ENCODE measurements around the gene SPATS2L.

The SPATS2L gene

GRCh38 chr2:200471928-200472645 is 165.6 kb downstream of the SPATS2L start:
- no peak for DNase-seq

- no peak for DNase-seq
Measured at GRCh38 chr2:200472853-200473464, 166.5 kb downstream of the SPATS2L start.

- no peak for DNase-seq
Measured at GRCh38 chr2:200475795-200476194, 169.3 kb downstream of the SPATS2L start.

DNA sequence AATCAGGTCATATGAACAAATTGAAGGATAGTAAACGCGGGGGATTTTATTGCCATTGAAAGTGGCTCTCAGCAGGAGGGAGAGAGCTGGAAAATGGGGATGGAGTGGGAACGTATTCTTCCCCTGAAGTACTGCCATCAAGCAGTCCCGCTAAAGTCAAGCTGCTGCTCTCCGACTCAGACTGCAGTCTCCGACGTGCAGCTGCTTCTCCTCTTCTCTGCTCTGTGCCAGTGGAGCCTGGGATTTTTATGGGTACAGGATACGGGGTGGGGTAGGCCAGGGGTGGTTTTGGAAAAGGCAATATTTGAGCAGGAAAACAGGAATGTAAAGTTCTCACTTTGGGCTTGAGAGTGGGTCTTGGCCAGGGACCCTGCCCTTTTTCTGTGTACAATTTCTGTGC is 170.3 kb downstream of the SPATS2L start:
- no peak for DNase-seq

DNA sequence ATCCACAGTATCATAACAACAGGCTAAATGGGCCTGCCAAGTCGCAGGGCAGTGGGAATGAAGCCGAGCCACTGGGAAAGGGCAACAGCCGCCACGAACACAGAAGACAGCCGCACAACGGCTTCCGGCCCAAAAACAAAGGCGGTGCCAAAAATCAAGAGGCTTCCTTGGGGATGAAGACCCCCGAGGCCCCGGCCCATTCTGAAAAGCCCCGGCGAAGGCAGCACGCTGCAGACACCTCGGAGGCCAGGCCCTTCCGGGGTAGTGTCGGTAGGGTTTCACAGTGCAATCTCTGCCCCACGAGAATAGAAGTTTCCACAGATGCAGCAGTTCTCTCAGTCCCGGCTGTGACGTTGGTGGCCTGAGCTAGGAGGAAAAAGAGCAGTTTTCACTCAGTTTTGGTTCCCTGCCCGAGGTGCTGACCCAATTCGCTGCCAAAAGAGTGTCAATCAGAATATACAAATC is 171.2 kb downstream of the SPATS2L start:
- DNase-seq, result no peak

DNA sequence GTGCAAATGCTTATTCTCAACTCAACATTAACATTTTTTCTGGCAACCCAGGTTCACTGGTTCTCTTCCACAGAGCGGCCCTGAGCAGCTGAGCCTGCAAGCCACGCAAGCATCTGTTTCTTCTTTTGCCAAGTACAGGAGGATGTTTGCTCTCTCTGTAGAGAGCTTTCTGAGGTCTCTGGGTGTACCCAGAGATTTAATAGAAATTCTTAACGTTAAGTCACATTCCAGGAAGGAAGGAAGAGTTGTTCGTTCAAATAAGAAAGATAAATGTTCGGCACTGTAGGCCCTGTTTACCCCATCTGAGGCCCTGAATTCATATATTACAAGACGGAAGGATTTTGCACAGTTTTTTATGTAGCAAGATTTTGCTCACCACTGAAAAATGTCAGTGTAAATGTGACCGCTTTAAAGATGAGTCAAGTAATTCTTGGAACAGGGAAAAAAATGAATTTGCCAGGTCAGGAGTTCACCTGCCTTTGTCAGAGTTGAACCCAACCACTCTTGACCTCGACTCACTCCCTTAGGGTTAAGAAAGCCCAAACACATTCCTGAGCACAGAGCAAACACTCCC is 173.3 kb downstream of the SPATS2L start:
- DNase-seq, result peak in 1 of 5 donors; percentile 38

DNA sequence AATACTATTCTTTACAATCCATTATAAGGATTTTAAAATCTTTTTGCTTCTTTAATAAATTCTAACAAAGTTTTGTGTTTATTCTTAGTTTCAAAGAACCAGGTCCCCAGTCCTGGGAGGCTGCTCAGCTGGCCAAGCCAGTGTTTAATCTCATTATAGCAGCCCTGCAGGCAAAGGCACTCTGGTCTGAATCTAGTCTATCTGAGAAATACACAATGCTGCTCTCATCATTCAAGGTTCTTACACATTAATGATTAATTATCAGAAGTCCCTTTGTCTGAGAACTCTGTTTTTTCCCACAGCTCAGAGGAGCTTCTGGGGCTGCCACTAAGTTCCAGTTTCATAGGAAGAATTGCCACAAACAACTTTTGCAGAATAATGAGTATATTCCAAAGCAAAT is 175.7 kb downstream of the SPATS2L start:
- no peak for DNase-seq

GRCh38 chr2:200483729-200484198 is 177.3 kb downstream of the SPATS2L start:
- DNase-seq, result peak in 1 of 5 donors; percentile 29

GRCh38 chr2:200484934-200485333 is 178.4 kb downstream of the SPATS2L start:
- DNase-seq, result no peak

DNA sequence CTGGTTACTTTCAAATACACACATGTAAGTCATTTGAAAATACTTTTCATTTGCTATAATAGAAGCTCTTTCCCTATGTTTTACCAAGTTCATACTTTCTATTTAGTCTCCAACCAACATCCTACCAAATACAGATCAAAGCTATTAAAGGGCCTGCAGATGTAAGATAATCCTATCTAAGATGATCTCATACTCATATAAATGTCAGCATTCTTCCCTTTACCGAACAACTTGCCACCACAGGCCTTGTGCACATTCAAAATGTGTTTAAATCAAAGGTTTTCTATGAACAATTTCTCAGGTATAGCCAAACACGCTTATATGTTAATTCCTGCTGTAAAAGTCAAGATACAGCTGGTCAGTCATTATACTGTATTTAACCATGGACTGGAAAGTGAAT is 180.0 kb downstream of the SPATS2L start:
- no peak for DNase-seq

DNA sequence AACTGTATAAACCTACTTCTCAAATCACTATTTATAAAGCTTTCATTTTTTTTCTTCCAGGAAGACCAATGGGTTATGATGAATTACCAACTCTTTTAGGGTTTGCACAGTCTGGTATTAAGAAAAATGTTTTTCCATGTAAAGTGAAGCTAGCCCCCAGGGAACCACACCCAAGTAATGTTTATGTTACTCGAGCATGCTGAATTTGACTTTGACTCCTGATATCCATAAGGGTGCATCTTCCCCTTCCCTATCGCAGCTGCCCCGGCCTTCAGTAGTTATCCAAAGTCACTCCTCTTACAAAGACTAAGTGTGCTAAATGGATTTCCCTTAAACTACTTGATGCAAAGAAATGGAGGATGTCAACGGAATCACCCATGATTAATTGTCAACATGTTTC is 181.7 kb downstream of the SPATS2L start:
- no peak for DNase-seq

DNA sequence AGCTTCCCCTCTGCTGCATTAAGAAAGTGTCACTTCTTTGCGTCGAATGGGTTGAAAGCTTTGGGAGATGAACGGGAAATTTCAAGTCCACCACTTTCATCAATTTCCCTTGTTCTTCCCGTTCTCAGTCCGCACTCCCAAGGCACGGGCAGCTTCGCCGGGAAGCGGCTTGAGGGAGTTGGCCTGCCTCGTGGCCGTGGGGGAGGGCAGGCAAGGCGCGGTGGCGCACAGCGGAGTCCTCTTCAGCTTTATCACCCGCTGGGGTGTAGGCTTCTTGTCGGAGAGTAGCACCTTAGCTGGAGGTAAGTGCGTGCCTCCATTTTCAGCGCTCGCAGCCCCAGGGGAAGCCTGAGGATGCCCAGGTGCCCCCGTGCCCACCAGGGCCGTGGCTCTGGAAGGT is 183.5 kb downstream of the SPATS2L start:
- DNase-seq, result no peak

- DNase-seq, result no peak
Measured at GRCh38 chr2:200492656-200493055, 186.2 kb downstream of the SPATS2L start.

GRCh38 chr2:200494048-200494447 is 187.6 kb downstream of the SPATS2L start:
- no peak for DNase-seq

DNA sequence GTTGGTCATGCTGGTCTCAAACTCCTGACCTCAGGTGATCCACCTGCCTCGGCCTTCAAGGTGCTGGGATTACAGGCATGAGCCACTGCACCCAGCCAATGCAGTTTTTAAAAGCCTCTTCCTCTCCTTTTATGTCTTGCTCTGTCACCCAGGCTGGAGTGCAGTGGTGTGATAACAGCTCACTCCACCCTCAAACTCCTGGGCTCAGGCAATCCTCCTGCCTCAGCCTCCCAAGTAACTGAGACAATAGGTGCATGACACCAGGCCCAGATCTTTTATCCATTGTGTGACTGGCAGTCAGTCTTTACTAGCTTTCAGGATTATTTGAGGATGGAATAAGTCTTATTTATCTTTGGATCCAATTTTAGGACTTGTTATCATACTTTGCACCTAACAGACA is 190.2 kb downstream of the SPATS2L start:
- no peak for DNase-seq

GRCh38 chr2:200498402-200499162 is 192.1 kb downstream of the SPATS2L start:
- no peak for DNase-seq

DNA sequence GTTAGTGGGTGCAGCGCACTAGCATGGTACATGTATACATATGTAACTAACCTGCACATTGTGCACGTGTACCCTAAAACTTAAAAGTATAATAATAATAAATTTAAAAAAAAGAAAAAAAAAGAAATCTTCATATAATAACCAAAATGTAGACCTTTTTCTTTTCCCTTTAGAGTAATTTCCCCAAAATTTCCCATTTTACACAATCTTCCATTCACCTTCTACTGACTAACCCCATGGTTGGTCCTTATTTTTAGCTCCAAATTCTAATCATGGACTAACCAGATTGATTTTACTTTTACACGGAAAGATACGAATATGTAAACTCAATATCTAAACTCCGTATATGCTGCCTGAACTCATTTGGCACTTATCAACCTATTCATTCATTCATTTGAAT is 195.7 kb downstream of the SPATS2L start:
- DNase-seq, result no peak

DNA sequence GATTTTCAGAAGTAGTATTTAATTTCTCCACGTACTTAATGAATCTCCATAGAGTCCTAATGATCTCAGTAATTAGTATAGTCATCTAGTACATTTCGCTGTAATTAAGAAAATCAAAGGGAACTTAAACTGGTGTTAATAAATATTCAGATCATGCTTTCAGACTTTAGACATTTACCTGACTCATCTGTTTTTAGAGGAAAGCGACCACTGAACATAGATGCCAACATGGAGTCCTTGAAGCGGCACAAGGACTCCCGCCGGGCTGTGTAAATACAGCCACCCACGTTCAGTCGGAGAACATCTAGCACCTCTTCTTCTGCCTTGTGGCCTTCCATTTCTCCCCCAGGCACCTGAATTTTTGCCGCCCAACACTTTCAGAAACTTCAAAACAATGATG is 200.2 kb downstream of the SPATS2L start:
- no peak for DNase-seq

- no peak for DNase-seq
Measured at GRCh38 chr2:200507179-200507578, 200.7 kb downstream of the SPATS2L start.

DNA sequence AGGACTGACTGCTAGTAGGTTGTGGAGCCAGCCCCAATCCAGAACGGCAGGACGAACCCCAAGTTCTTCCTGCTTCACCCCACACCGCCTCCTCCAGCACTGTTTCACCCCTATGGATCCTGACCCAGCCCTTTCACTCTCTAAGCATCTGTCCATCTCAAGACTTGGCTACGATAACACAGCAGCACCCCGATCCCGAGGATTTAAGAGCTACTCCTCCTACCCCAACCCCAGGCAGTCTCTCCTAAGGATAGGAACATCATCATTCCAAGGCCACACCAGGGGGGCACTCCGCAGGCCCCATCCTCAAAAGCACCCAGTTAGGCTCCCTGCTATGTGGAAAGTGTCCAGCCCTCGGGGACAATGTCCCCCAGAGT is 202.7 kb downstream of the SPATS2L start:
- no peak for DNase-seq

DNA sequence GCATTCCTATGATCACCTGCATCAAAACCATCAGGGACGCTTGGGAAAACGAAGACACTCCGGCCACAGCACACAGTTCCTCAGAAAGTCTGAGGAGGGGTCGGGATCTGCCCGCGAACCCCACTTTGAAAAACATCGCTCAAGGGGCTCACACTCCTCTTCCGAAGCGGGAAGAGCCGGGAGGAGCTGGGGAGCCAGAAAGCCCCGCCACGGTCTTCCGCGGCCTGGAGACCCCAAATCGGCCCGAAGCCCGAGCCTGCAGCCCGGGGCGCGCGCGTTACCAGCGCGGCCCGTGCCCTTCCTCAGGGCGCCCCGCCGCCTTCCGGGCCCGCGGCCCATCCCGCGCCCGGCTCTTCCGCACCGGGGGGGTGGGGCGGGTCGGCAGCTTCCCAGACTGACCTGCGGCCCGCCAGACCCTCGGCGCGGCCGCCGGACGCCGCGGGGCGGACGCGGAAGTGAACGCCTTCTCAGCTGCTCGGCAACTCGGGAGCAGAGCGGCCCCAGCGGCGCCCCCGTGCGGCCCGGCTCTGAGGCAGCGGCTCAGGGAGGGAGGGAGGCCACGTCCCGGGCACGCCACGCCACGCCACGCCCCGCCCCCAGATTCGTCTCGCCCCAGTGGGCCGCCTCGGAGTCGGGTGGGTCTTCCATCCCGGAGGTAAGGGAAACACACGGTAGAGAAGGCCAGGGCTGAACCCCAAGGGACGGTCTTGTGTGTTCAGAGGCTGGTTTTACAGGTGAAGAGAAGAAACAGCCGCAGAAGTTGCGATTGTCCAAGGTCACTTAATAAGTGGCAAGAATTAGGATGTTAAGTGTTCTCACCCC is 203.3 kb downstream of the SPATS2L start, which contains the start of gene KCTD18:
Gene KCTD18, minus strand, starts transcription at position 457 of the 822 bp plus-strand sequence. CDS start 3,052 bp downstream, outside the sequence.
- DNase-seq, result peak; percentile 82 to 90 (median 84)

DNA sequence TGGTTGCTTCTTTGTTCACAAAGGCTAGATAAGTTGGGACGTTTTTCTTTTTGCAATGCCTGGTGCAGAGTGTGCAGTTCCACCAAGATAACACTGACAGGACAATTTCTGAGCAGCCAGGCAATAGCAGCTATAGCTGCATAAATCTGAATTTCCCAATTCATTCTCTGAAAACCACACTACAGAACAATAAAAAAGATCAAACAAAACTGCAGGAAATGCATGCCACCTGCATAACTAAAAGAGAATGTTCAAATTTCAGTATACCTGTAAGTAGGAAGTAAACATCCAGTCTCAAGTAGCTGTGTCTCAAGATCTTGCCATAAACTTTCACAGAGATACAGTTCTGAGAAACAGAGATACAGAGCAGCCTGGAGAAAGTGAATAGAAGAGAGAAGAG is 208.7 kb downstream of the SPATS2L start:
- DNase-seq, result no peak
